ENCODE measurements around the gene SLX4IP.

The SLX4IP gene

GRCh38 chr20:10625641-10626040 lies 190.5 kb downstream of the SLX4IP start:
- DNase-seq, result no peak
- CTCF ChIA-PET, result no interaction called here
- Mint-ChIP-seq H3K4me1 (no peaks in the 10 kb centered on the region), H3K27ac (no peak overlapping the region), H3K27me3 (no peaks in the 10 kb centered on the region), H3K36me3 (peaks cover 3% of the 10 kb centered on the region), H3K9me3 (peaks cover 1% of the 10 kb centered on the region), H3K4me3 (no peak overlapping the region)

GRCh38 chr20:10626896-10627295 lies 191.8 kb downstream of the SLX4IP start:
- H3K9me3 Mint-ChIP-seq, result peaks cover 1% of the 10 kb centered on the region
- CTCF ChIA-PET, result no interaction called here
- no peak overlapping the region for H3K27ac Mint-ChIP-seq
- peaks cover 3% of the 10 kb centered on the region for H3K36me3 Mint-ChIP-seq
- DNase-seq, result no peak
- H3K27me3 Mint-ChIP-seq, result no peaks in the 10 kb centered on the region
- no peaks in the 10 kb centered on the region for H3K4me1 Mint-ChIP-seq
- H3K4me3 Mint-ChIP-seq, result no peak overlapping the region

GRCh38 chr20:10629946-10630650 lies 195.0 kb downstream of the SLX4IP start:
- no peak for DNase-seq
- Mint-ChIP-seq H3K27me3 (no peaks in the 10 kb centered on the region), H3K4me3 (no peak overlapping the region), H3K4me1 (peaks cover 9% of the 10 kb centered on the region), H3K9me3 (no peaks in the 10 kb centered on the region), H3K36me3 (no peaks in the 10 kb centered on the region), H3K27ac (no peak overlapping the region)
- CTCF ChIA-PET, result no interaction called here

- Mint-ChIP-seq H3K9me3 (no peaks in the 10 kb centered on the region), H3K4me1 (peaks cover 9% of the 10 kb centered on the region), H3K36me3 (no peaks in the 10 kb centered on the region), H3K27me3 (no peaks in the 10 kb centered on the region), H3K27ac (no peak overlapping the region), H3K4me3 (no peak overlapping the region)
- no peak for DNase-seq
- CTCF ChIA-PET, result interaction anchor here (1.2 to 1.3 kb wide), 2 partner anchors 11 to 40 kb away, joined by 3 read pairs; no protein-coding TSS in a partner anchor
Observed at GRCh38 chr20:10631126-10631525, 196.0 kb downstream of the SLX4IP start.

GRCh38 chr20:10632721-10633509 lies 197.8 kb downstream of the SLX4IP start:
- CTCF ChIA-PET, result no interaction called here
- Mint-ChIP-seq H3K9me3 (no peaks in the 10 kb centered on the region), H3K4me3 (no peak overlapping the region), H3K4me1 (peaks cover 9% of the 10 kb centered on the region), H3K27ac (no peak overlapping the region), H3K36me3 (no peaks in the 10 kb centered on the region), H3K27me3 (no peaks in the 10 kb centered on the region)
- no peak for DNase-seq

GRCh38 chr20:10633718-10634117 lies 198.6 kb downstream of the SLX4IP start:
- Mint-ChIP-seq H3K4me3 (no peak overlapping the region), H3K27me3 (no peaks in the 10 kb centered on the region), H3K9me3 (no peaks in the 10 kb centered on the region), H3K36me3 (no peaks in the 10 kb centered on the region), H3K27ac (no peak overlapping the region), H3K4me1 (peaks cover 9% of the 10 kb centered on the region)
- CTCF ChIA-PET, result no interaction called here
- no peak for DNase-seq

- H3K4me1 Mint-ChIP-seq, result peaks cover 9% of the 10 kb centered on the region
- no peak overlapping the region for H3K4me3 Mint-ChIP-seq
- no peak for DNase-seq
- H3K36me3 Mint-ChIP-seq, result no peaks in the 10 kb centered on the region
- H3K27me3 Mint-ChIP-seq, result no peaks in the 10 kb centered on the region
- H3K9me3 Mint-ChIP-seq, result no peaks in the 10 kb centered on the region
- CTCF ChIA-PET, result no interaction called here
- H3K27ac Mint-ChIP-seq, result no peak overlapping the region
Observed at GRCh38 chr20:10634211-10634610, 199.1 kb downstream of the SLX4IP start.

- CTCF ChIA-PET, result interaction anchor here (0.6 kb wide), 1 partner anchor 498 kb away, joined by 3 read pairs; no protein-coding TSS in a partner anchor
- H3K4me3 Mint-ChIP-seq, result no peak overlapping the region
- no peaks in the 10 kb centered on the region for H3K36me3 Mint-ChIP-seq
- no peak overlapping the region for H3K27ac Mint-ChIP-seq
- DNase-seq, result no peak
- no peaks in the 10 kb centered on the region for H3K9me3 Mint-ChIP-seq
- no peaks in the 10 kb centered on the region for H3K27me3 Mint-ChIP-seq
- peaks cover 9% of the 10 kb centered on the region for H3K4me1 Mint-ChIP-seq
Observed at GRCh38 chr20:10634683-10635411, 199.7 kb downstream of the SLX4IP start.

- H3K9me3 Mint-ChIP-seq, result no peaks in the 10 kb centered on the region
- H3K27ac Mint-ChIP-seq, result no peak overlapping the region
- no peaks in the 10 kb centered on the region for H3K36me3 Mint-ChIP-seq
- H3K4me3 Mint-ChIP-seq, result no peak overlapping the region
- peaks cover 9% of the 10 kb centered on the region for H3K4me1 Mint-ChIP-seq
- no peaks in the 10 kb centered on the region for H3K27me3 Mint-ChIP-seq
- DNase-seq, result no peak
- CTCF ChIA-PET, result no interaction called here
Observed at GRCh38 chr20:10635476-10636208, 200.5 kb downstream of the SLX4IP start.

GRCh38 chr20:10636326-10636818 lies 201.3 kb downstream of the SLX4IP start:
- Mint-ChIP-seq H3K9me3 (no peaks in the 10 kb centered on the region), H3K4me3 (no peak overlapping the region), H3K4me1 (peaks cover 9% of the 10 kb centered on the region), H3K36me3 (no peaks in the 10 kb centered on the region), H3K27me3 (no peaks in the 10 kb centered on the region), H3K27ac (no peak overlapping the region)
- CTCF ChIA-PET, result interaction anchor here (1.2 kb wide), 1 partner anchor 169 kb away, joined by 3 read pairs; no protein-coding TSS in a partner anchor
- DNase-seq, result no peak

- H3K36me3 Mint-ChIP-seq, result no peaks in the 10 kb centered on the region
- DNase-seq, result no peak
Observed at GRCh38 chr20:10637031-10637559, 202.0 kb downstream of the SLX4IP start.

GRCh38 chr20:10637563-10637962 lies 202.5 kb downstream of the SLX4IP start:
- Mint-ChIP-seq H3K27ac (no peak overlapping the region), H3K36me3 (no peaks in the 10 kb centered on the region), H3K4me3 (no peak overlapping the region), H3K27me3 (no peaks in the 10 kb centered on the region), H3K9me3 (no peaks in the 10 kb centered on the region), H3K4me1 (peaks cover 9% of the 10 kb centered on the region)
- no peak for DNase-seq
- CTCF ChIA-PET, result interaction anchor here (1.2 kb wide), 1 partner anchor 170 kb away, joined by 3 read pairs; no protein-coding TSS in a partner anchor

More at GRCh38 chr20:10637031-10637559, 202.0 kb downstream of the SLX4IP start:
- H3K27ac Mint-ChIP-seq, result no peak overlapping the region
- H3K9me3 Mint-ChIP-seq, result no peaks in the 10 kb centered on the region
- CTCF ChIA-PET, result interaction anchor here (1.2 kb wide), 1 partner anchor 170 kb away, joined by 3 read pairs; no protein-coding TSS in a partner anchor
- H3K4me3 Mint-ChIP-seq, result no peak overlapping the region
- H3K27me3 Mint-ChIP-seq, result no peaks in the 10 kb centered on the region
- peaks cover 9% of the 10 kb centered on the region for H3K4me1 Mint-ChIP-seq

GRCh38 chr20:10639077-10639736 lies 204.1 kb downstream of the SLX4IP start:
- Mint-ChIP-seq H3K9me3 (no peaks in the 10 kb centered on the region), H3K27me3 (no peaks in the 10 kb centered on the region), H3K27ac (no peak overlapping the region), H3K4me3 (no peak overlapping the region), H3K4me1 (no peaks in the 10 kb centered on the region), H3K36me3 (no peaks in the 10 kb centered on the region)
- DNase-seq, result no peak
- CTCF ChIA-PET, result interaction anchor here (1.6 kb wide), 1 partner anchor 11 kb away, joined by 4 read pairs; no protein-coding TSS in a partner anchor

All from activated naive CD4-positive, alpha-beta T cell treated with anti-CD3 and anti-CD28 coated beads, Interleukin-2, amount 10 ng/mL, durations not matched to agents 7 days and 5 days (primary cell).